ENCODE measurements around the gene EPC2.
A peak's percentile ranks its signal among the peaks of the same experiment; 100 is the strongest.
"Not testable (repeated sequence)": the region's sequence is repeated elsewhere in the genome, so short reads cannot be mapped to it uniquely, and the experiment has no call there.

The EPC2 gene

GRCh38 chr2:148675708-148676107, 31.2 kb downstream of the EPC2 start:
- DNase-seq, result peak; percentile 23

- DNase-seq, result not testable (repeated sequence)
Measured at GRCh38 chr2:148678302-148679179, 34.0 kb downstream of the EPC2 start.

GRCh38 chr2:148680462-148680861, 35.9 kb downstream of the EPC2 start:
- no peak for DNase-seq

- no peak for DNase-seq
Measured at GRCh38 chr2:148681443-148681842, 36.9 kb downstream of the EPC2 start.

- DNase-seq, result not testable (repeated sequence)
Measured at GRCh38 chr2:148681862-148682261, 37.3 kb downstream of the EPC2 start.

- no peak for DNase-seq
Measured at GRCh38 chr2:148684507-148684906, 40.0 kb downstream of the EPC2 start.

GRCh38 chr2:148687543-148687942, 43.0 kb downstream of the EPC2 start:
- no peak for DNase-seq

- DNase-seq, result not testable (repeated sequence)
Measured at GRCh38 chr2:148688011-148688410, 43.5 kb downstream of the EPC2 start.

- DNase-seq, result no peak
Measured at GRCh38 chr2:148696985-148697384, 52.4 kb downstream of the EPC2 start.

- DNase-seq, result no peak
Measured at GRCh38 chr2:148699830-148700229, 55.3 kb downstream of the EPC2 start.

- DNase-seq, result no peak
Measured at GRCh38 chr2:148701039-148701438, 56.5 kb downstream of the EPC2 start.

GRCh38 chr2:148701877-148702276, 57.3 kb downstream of the EPC2 start:
- peak; percentile 23 for DNase-seq

- DNase-seq, result peak; percentile 16
Measured at GRCh38 chr2:148702475-148702874, 57.9 kb downstream of the EPC2 start.

- no peak for DNase-seq
Measured at GRCh38 chr2:148704247-148704646, 59.7 kb downstream of the EPC2 start.

- DNase-seq, result no peak
Measured at GRCh38 chr2:148716378-148716920, 71.9 kb downstream of the EPC2 start.

GRCh38 chr2:148718039-148718438, 73.5 kb downstream of the EPC2 start:
- DNase-seq, result no peak

- DNase-seq, result no peak
Measured at GRCh38 chr2:148719195-148719749, 74.7 kb downstream of the EPC2 start.

- DNase-seq, result no peak
Measured at GRCh38 chr2:148719941-148720436, 75.4 kb downstream of the EPC2 start.

- DNase-seq, result peak; percentile 42
Measured at GRCh38 chr2:148720501-148721001, 76.0 kb downstream of the EPC2 start.

- no peak for DNase-seq
Measured at GRCh38 chr2:148721520-148721931, 77.0 kb downstream of the EPC2 start.

- DNase-seq, result peak; percentile 41
Measured at GRCh38 chr2:148721991-148722777, 77.6 kb downstream of the EPC2 start.

GRCh38 chr2:148725564-148725963, 81.0 kb downstream of the EPC2 start:
- DNase-seq, result no peak

- DNase-seq, result no peak
Measured at GRCh38 chr2:148726228-148726627, 81.7 kb downstream of the EPC2 start.

All from fibroblast of skin of back (primary cell).